Measurements from ENCODE around the gene SH3GL3.

SH3GL3 gene

GRCh38 chr15:83655237-83655616 lies 208.1 kb downstream of the SH3GL3 start:
- no peak for TF ChIP-seq CTCF (IDR thresholded peaks at IDR 0.05; ENCODE audit: borderline replicate concordance, insufficient read depth, low read depth, low read length)
- no peak overlapping the region for H3K4me3 ChIP-seq (ENCODE audit: low read depth, low read length)

GRCh38 chr15:83656192-83656591 lies 209.1 kb downstream of the SH3GL3 start:
- no peak overlapping the region for H3K4me3 ChIP-seq (ENCODE audit: low read depth, low read length)
- TF ChIP-seq CTCF (IDR thresholded peaks at IDR 0.05; ENCODE audit: borderline replicate concordance, insufficient read depth, low read depth, low read length) = no peak

- TF ChIP-seq CTCF (IDR thresholded peaks at IDR 0.05; ENCODE audit: borderline replicate concordance, insufficient read depth, low read depth, low read length) = no peak
- H3K4me3 ChIP-seq (ENCODE audit: low read depth, low read length) = no peak overlapping the region
These were observed 209.9 kb downstream of the SH3GL3 start for GRCh38 chr15:83656943-83657528.

- no peak overlapping the region for H3K4me3 ChIP-seq (ENCODE audit: low read depth, low read length)
- TF ChIP-seq CTCF (IDR thresholded peaks at IDR 0.05; ENCODE audit: borderline replicate concordance, insufficient read depth, low read depth, low read length) = peak; percentile 31; the same call in 1 of the 2 replicates
These were observed 210.4 kb downstream of the SH3GL3 start for GRCh38 chr15:83657549-83657948.

- TF ChIP-seq CTCF (IDR thresholded peaks at IDR 0.05; ENCODE audit: borderline replicate concordance, insufficient read depth, low read depth, low read length) = no peak
- H3K4me3 ChIP-seq (ENCODE audit: low read depth, low read length) = no peak overlapping the region
These were observed 211.6 kb downstream of the SH3GL3 start for GRCh38 chr15:83658430-83659416.

- no peak overlapping the region for H3K4me3 ChIP-seq (ENCODE audit: low read depth, low read length)
- TF ChIP-seq CTCF (IDR thresholded peaks at IDR 0.05; ENCODE audit: borderline replicate concordance, insufficient read depth, low read depth, low read length) = no peak
These were observed 212.3 kb downstream of the SH3GL3 start for GRCh38 chr15:83659417-83659812.

All from GM12875 (cell line).